22Rv1 (cell line): Measurements from ENCODE around the gene RETREG3.

Source experiments
- H3K27ac ChIP-seq: fragments of 450-650 bp; 2 replicates; pipeline ENCODE4 v1.5.1; 2017
- CTCF ChIP-seq: fragments of 450-650 bp; IDR thresholded peaks from 2 replicates; pipeline ENCODE4 v1.5.1; 2017; ENCODE audit warnings: mild to moderate bottlenecking
- ZFX ChIP-seq: fragments of 450-650 bp; IDR thresholded peaks from 2 replicates; pipeline ENCODE4 v1.6.1; 2017; ENCODE audit warnings: antibody characterized with exemption, borderline replicate concordance

Gene RETREG3

GRCh38 chr17:42577140-42577531, 32.0 kb downstream of the RETREG3 start:
- no peak for TF ChIP-seq CTCF
- TF ChIP-seq ZFX = no peak
- H3K27ac ChIP-seq = peak overlapping the region; percentile 89

- no peak overlapping the region for H3K27ac ChIP-seq
- TF ChIP-seq CTCF = no peak
These were observed 34.7 kb downstream of the RETREG3 start for GRCh38 chr17:42574463-42574862.

- peak overlapping the region; percentile 31 for H3K27ac ChIP-seq
- TF ChIP-seq ZFX = no peak
- no peak for TF ChIP-seq CTCF
These were observed 36.1 kb downstream of the RETREG3 start for GRCh38 chr17:42573095-42573494.

- H3K27ac ChIP-seq = peak overlapping the region; percentile 31
- TF ChIP-seq CTCF (no peak), ZFX (no peak)
These were observed 37.5 kb downstream of the RETREG3 start for GRCh38 chr17:42571435-42572225.

- peak overlapping the region; percentile 93 for H3K27ac ChIP-seq
- TF ChIP-seq CTCF (no peak), ZFX (no peak)
These were observed 40.6 kb downstream of the RETREG3 start for GRCh38 chr17:42568341-42569111.

GRCh38 chr17:42566883-42567573, 42.1 kb downstream of the RETREG3 start, which contains the start of gene MLX:
MLX (plus strand) TSS chr17:42567100; CDS start chr17:42567125, 25 bp downstream.
- TF ChIP-seq CTCF (no peak), ZFX (no peak)
- H3K27ac ChIP-seq = peak within 1 kb of the TSS; percentile 93
